Measurements from ENCODE around the gene AUTS2.

AUTS2 gene

GRCh38 chr7:69738396-69738951, 140.2 kb downstream of the AUTS2 start:
- peak; percentile 48 for DNase-seq

GRCh38 chr7:69739190-69739589, 140.9 kb downstream of the AUTS2 start:
- no peak for DNase-seq

- DNase-seq, result peak; percentile 73
Measured at GRCh38 chr7:69739931-69740431, 141.7 kb downstream of the AUTS2 start.

DNA sequence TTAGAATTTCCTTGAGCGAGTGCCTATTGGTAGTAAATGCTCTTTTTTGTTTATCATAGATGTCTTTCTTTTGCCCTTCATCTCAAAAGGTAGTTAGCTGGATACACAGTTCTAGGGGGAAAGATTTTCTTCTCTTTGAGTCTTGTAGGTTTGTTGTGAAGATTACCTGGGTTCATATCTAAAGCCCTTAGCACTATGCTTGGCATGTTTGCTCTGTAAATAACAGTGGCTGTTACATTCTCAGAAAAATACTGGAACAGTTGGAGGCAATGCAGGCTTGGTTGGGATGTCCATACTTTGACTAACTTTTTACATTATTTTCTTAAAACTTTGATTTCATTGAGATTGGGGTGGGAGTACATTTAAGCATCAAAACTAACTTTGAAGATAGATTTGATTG, 144.0 kb downstream of the AUTS2 start:
- DNase-seq, result no peak

DNA sequence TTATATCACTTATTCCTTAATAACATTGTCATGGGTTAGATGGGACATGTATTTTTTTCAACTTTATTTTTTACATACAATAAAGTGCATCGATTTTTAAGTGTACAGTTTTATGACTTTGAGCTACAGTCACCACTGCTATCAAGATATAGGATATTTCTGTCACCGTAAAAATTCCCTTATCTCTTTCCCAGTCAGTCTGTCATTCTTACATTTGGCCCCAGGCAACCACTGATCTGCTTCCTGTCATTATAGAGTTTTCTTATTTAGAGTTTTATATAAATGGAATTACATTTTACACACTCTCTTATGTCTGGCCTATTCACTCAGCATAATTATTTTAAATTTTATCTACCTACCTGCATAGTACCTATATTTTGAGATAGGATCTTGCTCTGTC, 145.2 kb downstream of the AUTS2 start:
- DNase-seq, result no peak

- DNase-seq, result no peak
Measured at GRCh38 chr7:69744026-69744425, 145.8 kb downstream of the AUTS2 start.

- DNase-seq, result no peak
Measured at GRCh38 chr7:69746383-69746782, 148.1 kb downstream of the AUTS2 start.

DNA sequence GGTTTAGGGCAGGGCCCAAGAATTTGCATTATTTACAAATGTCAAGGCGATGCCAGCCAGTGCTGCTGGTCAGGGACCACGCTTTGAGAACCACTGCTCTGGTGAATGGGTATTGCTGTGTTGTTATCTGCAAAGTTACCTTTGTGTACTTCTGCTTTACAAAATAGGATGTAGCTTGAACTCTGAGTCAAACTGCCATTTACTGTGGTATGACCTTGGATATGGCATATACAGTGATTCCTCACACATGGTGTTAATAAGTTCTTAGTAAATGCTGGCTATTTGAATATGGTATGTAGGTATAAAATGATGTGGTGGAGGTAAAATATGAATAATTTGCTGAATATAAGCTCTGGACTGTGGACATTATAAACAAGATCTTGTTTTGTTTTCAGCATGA, 148.9 kb downstream of the AUTS2 start:
- DNase-seq, result no peak

GRCh38 chr7:69748530-69748929, 150.3 kb downstream of the AUTS2 start:
- no peak for DNase-seq

GRCh38 chr7:69749372-69749979, 151.2 kb downstream of the AUTS2 start:
- DNase-seq, result no peak

- DNase-seq, result no peak
Measured at GRCh38 chr7:69749994-69750393, 151.7 kb downstream of the AUTS2 start.

DNA sequence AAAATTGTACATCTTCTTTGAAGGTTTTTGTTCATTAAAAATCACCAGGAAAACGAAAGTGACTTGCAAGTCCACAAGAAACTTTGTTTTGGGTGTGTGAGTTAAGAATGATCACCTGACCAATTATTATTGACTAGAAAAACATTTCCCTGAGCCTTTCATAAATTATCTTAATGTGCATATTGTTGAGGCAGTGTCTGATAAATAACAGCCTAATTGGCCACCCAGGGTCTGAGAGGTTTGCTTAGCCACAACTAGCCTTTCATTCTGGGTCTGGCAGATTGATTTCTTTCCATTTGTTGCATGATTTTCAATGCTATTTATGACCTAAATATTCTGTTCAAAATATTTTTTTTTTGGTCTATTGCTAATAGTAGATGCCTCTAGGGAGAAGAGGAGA, 152.8 kb downstream of the AUTS2 start:
- DNase-seq, result no peak

DNA sequence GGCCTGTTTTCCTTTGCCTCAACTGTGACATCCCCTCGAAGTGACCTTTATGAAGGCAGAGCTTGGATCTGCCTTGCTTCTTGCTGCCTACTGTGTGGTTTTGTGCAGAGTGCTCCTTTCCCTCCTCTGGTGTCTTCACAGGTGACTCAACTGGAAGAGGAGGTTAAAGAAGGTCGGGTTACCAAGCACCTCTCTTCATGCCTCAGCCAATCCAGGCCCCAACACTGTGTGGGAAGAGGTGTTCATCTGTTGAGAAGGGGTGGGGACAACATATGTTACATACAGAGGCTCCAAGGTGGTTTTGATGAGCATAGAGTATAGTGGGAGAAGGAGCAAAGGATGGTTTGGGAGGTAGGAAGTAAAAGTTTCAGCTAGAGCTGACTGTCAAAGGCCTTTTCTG, 155.7 kb downstream of the AUTS2 start:
- no peak for DNase-seq

DNA sequence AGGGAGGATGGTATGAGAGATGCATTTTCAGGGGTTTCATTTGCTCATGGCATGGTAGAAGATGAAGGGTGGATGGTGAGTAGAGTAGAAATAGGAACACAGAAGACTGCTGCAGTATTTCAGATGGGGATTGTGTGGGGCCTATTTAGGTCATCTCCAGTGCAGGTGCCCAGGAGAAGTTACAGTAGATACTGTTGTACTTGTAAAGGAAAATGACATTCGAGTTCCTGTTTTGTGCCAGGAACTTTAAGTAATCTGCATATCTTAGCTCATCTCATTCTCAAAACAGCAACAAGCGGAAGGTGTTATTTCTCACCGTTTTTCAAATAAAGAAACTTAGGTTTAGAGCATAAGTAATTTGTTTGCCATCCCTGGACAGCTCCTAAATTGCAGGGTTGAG, 156.2 kb downstream of the AUTS2 start:
- no peak for DNase-seq

- DNase-seq, result no peak
Measured at GRCh38 chr7:69756235-69756634, 158.0 kb downstream of the AUTS2 start.

DNA sequence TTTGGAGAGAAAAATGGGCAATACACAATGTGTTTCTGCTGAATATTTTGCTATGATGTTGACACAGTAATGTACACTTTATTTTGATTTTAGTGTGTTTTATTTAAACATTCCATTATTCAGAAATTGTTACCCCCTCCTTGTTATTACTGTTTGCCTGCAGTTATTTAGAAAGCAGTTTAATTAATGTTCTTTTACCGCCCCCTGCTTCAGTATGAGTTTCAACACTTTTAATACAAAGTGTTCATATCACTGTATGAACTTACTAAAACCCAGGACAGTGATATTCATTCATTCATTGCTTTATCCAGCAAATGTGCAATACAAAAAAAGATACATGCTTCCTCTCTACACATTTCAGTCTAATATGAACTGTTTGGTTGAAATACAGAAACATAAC, 159.3 kb downstream of the AUTS2 start:
- DNase-seq, result no peak

DNA sequence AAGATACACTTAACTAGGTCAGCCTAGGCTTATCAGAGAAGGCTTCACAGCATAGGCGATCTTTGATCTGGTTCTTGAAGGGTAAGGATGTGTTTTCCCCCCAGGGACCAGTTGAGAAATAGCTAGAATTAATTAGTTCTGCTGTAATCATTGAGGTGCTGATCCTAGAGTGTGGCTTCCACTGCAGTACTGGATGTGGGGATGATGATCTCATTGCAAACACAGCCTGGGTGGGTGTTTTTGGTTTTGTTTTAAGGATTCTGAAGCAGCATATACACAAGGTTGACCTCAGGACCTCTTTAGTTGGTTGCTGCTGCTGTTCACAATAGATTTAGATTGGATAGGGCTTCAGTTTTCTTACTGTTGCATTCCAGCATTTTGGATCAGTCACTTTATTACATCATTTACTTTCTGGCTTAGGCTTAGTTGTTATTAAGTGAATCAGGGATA, 159.7 kb downstream of the AUTS2 start:
- no peak for DNase-seq

GRCh38 chr7:69759373-69759772, 161.1 kb downstream of the AUTS2 start:
- no peak for DNase-seq

DNA sequence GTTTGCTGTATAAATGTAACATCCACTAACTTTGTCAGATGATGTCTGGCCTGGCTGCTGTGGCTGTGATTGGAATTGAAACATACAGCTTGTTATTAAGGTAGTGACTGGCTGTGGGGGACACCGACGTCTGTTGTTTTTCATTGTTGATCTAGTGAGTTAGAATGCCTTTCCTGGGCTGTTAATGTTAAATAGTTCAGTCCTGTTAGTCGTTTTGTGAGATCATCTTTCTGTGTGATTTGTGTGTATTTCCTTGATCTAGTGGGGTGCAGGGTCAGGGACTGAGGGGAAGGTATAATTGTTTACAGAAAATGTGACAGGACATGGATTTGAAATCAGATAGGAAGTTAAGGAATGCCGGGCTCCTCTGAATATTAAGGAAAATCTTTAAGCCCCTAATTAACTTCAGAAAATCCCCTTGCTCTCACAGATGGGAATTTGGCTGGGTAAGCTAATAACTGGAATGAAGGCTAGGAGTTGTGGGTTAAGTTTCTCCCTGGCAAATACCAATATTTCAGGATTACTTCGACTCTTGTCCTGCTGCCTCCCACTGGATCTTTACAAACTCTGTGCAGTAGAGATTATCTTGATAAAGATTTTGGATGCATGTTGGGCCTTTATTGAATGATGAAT, 163.1 kb downstream of the AUTS2 start:
- no peak for DNase-seq

GRCh38 chr7:69762821-69763352, 164.6 kb downstream of the AUTS2 start:
- no peak for DNase-seq

- no peak for DNase-seq
Measured at GRCh38 chr7:69763513-69763912, 165.2 kb downstream of the AUTS2 start.

- DNase-seq, result no peak
Measured at GRCh38 chr7:69764147-69764546, 165.9 kb downstream of the AUTS2 start.

- no peak for DNase-seq
Measured at GRCh38 chr7:69764681-69765080, 166.4 kb downstream of the AUTS2 start.

DNA sequence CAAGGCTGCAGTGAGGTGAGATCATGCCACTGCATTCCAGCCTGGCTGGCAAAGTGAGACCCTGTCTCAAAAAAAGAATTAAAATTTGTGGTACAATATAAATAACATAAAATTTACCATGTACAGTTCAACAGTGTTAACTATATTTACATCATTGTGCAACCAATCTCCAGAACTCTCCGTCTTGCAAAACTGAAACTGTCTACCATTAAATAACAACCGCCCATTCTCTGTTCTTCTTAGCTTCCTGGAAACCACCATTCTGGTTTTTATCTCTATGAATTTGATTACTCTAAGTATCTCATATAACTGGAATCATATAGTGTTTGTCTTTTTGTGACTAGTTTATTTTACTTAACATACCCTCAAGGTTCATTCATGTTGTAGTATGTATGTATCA, 167.6 kb downstream of the AUTS2 start:
- DNase-seq, result no peak
